ENCODE measurements around the gene TAOK3. TPM values are rescaled to one million over a fixed set of nuclear protein-coding genes. Genes with fewer than 3 reads are reported as not detected.

Gene TAOK3
- total RNA-seq, 2 donors from 2014 or later = 33.4 to 40.6 TPM

- Mint-ChIP-seq H3K4me1 (peaks cover 15% of the 10 kb centered on the region), H3K27ac (no peak overlapping the region), H3K36me3 (ENCODE audit: low read depth) (peaks cover 21% of the 10 kb centered on the region), H3K9me3 (peaks cover 3% of the 10 kb centered on the region), H3K4me3 (no peak overlapping the region), H3K27me3 (ENCODE audit: insufficient read depth) (no peaks in the 10 kb centered on the region)
- Histone ChIP-seq H3K4me3 (ENCODE audit: low read length) (no peak overlapping the region), H3K9me3 (ENCODE audit: control insufficient read depth, low read length) (no peaks in the 10 kb centered on the region), H3K36me3 (ENCODE audit: control insufficient read depth, insufficient read depth, low read length) (no peaks in the 10 kb centered on the region), H3K27me3 (ENCODE audit: control insufficient read depth, insufficient read depth, low read length, poor library complexity, severe bottlenecking) (no peaks in the 10 kb centered on the region), H3K27ac (ENCODE audit: low read depth, low read length) (no peak overlapping the region), H3K4me1 (ENCODE audit: control insufficient read depth, insufficient read depth, low read length) (peaks cover 4% of the 10 kb centered on the region), H3K9ac (ENCODE audit: extremely low read depth, low read length, poor library complexity, severe bottlenecking) (no peak overlapping the region)
- no peak for TF ChIP-seq CTCF (conservative IDR thresholded peaks at IDR 0.05)
- 86 to 89% methylated on average over 4 to 5 of the region's 5 CpGs for WGBS, 2 experiments (ENCODE audit: insufficient coverage in 1 of 2, insufficient read length in 1 of 2)
- DNase-seq = no peak
Observed at GRCh38 chr12:118193477-118193876, 179.2 kb downstream of the TAOK3 start.

- H3K4me1 ChIP-seq (ENCODE audit: control insufficient read depth, insufficient read depth, low read length) = peaks cover 4% of the 10 kb centered on the region
- TF ChIP-seq CTCF (conservative IDR thresholded peaks at IDR 0.05) = no peak
- no peaks in the 10 kb centered on the region for H3K9me3 ChIP-seq (ENCODE audit: control insufficient read depth, low read length)
- no peak overlapping the region for H3K9ac ChIP-seq (ENCODE audit: extremely low read depth, low read length, poor library complexity, severe bottlenecking)
- H3K27me3 ChIP-seq (ENCODE audit: control insufficient read depth, insufficient read depth, low read length, poor library complexity, severe bottlenecking) = no peaks in the 10 kb centered on the region
- H3K27ac ChIP-seq (ENCODE audit: low read depth, low read length) = peak overlapping the region; percentile 97
- H3K27me3 Mint-ChIP-seq (ENCODE audit: insufficient read depth) = no peaks in the 10 kb centered on the region
- DNase-seq = no peak
- H3K4me3 Mint-ChIP-seq = no peak overlapping the region
- H3K36me3 ChIP-seq (ENCODE audit: control insufficient read depth, insufficient read depth, low read length) = no peaks in the 10 kb centered on the region
- H3K4me3 ChIP-seq (ENCODE audit: low read length) = no peak overlapping the region
- peak overlapping the region; percentile 50 for H3K27ac Mint-ChIP-seq
- WGBS, 2 experiments (ENCODE audit: insufficient coverage in 1 of 2, insufficient read length in 1 of 2) = 77 to 89% methylated on average over 11 of the region's 11 CpGs
- peaks cover 7% of the 10 kb centered on the region for H3K36me3 Mint-ChIP-seq (ENCODE audit: low read depth)
- no peaks in the 10 kb centered on the region for H3K9me3 Mint-ChIP-seq
- H3K4me1 Mint-ChIP-seq = peaks cover 15% of the 10 kb centered on the region
Observed at GRCh38 chr12:118190266-118190665, 182.4 kb downstream of the TAOK3 start.

- Histone ChIP-seq H3K36me3 (ENCODE audit: control insufficient read depth, insufficient read depth, low read length) (no peaks in the 10 kb centered on the region), H3K9me3 (ENCODE audit: control insufficient read depth, low read length) (no peaks in the 10 kb centered on the region), H3K4me1 (ENCODE audit: control insufficient read depth, insufficient read depth, low read length) (peaks cover 4% of the 10 kb centered on the region), H3K4me3 (ENCODE audit: low read length) (peak overlapping the region; percentile 7), H3K27me3 (ENCODE audit: control insufficient read depth, insufficient read depth, low read length, poor library complexity, severe bottlenecking) (no peaks in the 10 kb centered on the region), H3K27ac (ENCODE audit: low read depth, low read length) (peak overlapping the region; percentile 97), H3K9ac (ENCODE audit: extremely low read depth, low read length, poor library complexity, severe bottlenecking) (no peak overlapping the region)
- H3K27ac Mint-ChIP-seq = peak overlapping the region; percentile 76
- TF ChIP-seq CTCF (conservative IDR thresholded peaks at IDR 0.05) = no peak
- no peaks in the 10 kb centered on the region for H3K9me3 Mint-ChIP-seq
- H3K36me3 Mint-ChIP-seq (ENCODE audit: low read depth) = peaks cover 6% of the 10 kb centered on the region
- H3K4me1 Mint-ChIP-seq = peaks cover 15% of the 10 kb centered on the region
- H3K4me3 Mint-ChIP-seq = peak overlapping the region; percentile 5
- peak; percentile 83 for DNase-seq
- H3K27me3 Mint-ChIP-seq (ENCODE audit: insufficient read depth) = no peaks in the 10 kb centered on the region
- 18 to 45% methylated on average over 7 to 14 of the region's 14 CpGs for WGBS, 2 experiments (ENCODE audit: insufficient coverage in 1 of 2, insufficient read length in 1 of 2)
Observed at GRCh38 chr12:118189741-118190191, 182.9 kb downstream of the TAOK3 start.

Measured in endodermal cell (in vitro differentiated cells).